ENCODE data around the gene PMEL.

The PMEL gene

GRCh38 chr12:55972456-55972855 is 6.6 kb upstream of the PMEL start:
- no peak for DNase-seq (ENCODE audit: extremely low read depth, low read depth)
- TF ChIP-seq, protein P1, sequence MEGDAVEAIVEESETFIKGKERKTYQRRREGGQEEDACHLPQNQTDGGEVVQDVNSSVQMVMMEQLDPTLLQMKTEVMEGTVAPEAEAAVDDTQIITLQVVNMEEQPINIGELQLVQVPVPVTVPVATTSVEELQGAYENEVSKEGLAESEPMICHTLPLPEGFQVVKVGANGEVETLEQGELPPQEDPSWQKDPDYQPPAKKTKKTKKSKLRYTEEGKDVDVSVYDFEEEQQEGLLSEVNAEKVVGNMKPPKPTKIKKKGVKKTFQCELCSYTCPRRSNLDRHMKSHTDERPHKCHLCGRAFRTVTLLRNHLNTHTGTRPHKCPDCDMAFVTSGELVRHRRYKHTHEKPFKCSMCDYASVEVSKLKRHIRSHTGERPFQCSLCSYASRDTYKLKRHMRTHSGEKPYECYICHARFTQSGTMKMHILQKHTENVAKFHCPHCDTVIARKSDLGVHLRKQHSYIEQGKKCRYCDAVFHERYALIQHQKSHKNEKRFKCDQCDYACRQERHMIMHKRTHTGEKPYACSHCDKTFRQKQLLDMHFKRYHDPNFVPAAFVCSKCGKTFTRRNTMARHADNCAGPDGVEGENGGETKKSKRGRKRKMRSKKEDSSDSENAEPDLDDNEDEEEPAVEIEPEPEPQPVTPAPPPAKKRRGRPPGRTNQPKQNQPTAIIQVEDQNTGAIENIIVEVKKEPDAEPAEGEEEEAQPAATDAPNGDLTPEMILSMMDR (IDR thresholded peaks at IDR 0.05; ENCODE audit: low read depth, low read length, missing control alignments) = no peak
- H3K4me3 ChIP-seq (replicated peaks; ENCODE audit: low read depth, low read length) = peak overlapping the region; percentile 49

GRCh38 chr12:55972042-55972441 is 6.2 kb upstream of the PMEL start:
- TF ChIP-seq, protein P1 (IDR thresholded peaks at IDR 0.05; ENCODE audit: low read depth, low read length, missing control alignments) = no peak
- peak overlapping the region; percentile 49 for H3K4me3 ChIP-seq (replicated peaks; ENCODE audit: low read depth, low read length)
- DNase-seq (ENCODE audit: extremely low read depth, low read depth) = no peak

GRCh38 chr12:55970775-55971174 is 4.9 kb upstream of the PMEL start:
- TF ChIP-seq, protein P1 (IDR thresholded peaks at IDR 0.05; ENCODE audit: low read depth, low read length, missing control alignments) = no peak
- H3K4me3 ChIP-seq (replicated peaks; ENCODE audit: low read depth, low read length) = no peak overlapping the region
- DNase-seq (ENCODE audit: extremely low read depth, low read depth) = no peak

GRCh38 chr12:55969356-55969755 is 3.5 kb upstream of the PMEL start:
- TF ChIP-seq, protein P1 (IDR thresholded peaks at IDR 0.05; ENCODE audit: low read depth, low read length, missing control alignments) = no peak
- no peak for DNase-seq (ENCODE audit: extremely low read depth, low read depth)

DNA sequence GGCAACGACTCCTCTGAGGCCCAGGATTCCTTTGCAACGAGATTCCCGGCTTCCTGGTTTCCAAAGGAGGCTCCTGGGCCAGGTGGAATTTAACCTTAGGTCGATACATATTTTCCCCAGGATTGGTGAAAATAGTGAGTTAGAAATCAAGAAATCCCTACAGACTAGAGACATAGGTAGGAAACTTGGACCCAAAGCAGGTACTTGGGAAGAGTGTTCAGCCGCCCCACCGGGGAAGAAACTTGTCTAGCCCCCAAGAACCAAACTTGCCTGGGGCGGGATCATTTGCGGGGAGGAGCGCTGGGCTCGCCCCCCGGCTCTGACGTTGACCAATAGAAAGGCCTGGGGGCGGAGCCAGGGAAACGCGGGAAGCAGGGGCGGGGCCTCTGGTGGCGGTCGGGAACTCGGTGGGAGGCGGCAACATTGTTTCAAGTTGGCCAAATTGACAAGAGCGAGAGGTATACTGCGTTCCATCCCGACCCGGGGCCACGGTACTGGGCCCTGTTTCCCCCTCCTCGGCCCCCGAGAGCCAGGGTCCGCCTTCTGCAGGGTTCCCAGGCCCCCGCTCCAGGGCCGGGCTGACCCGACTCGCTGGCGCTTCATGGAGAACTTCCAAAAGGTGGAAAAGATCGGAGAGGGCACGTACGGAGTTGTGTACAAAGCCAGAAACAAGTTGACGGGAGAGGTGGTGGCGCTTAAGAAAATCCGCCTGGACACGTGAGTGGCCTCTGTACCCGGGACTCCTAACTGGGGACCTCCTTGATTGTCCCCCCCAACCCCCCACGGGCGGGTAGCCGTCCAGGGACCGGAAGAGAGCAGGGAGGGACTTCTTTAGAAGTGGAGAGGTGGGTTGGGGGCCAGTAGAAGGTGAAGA is 803 bp upstream of the PMEL start, which contains the start of gene CDK2:
Gene CDK2 (plus strand): TSS at position 423 of the 874 bp plus-strand sequence. CDS start 179 bp downstream, at position 602.
- DNase-seq (ENCODE audit: extremely low read depth, low read depth) = no peak
- H3K4me3 ChIP-seq (replicated peaks; ENCODE audit: low read depth, low read length) = peak within 1 kb of the TSS; percentile 91
- TF ChIP-seq, protein P1 (IDR thresholded peaks at IDR 0.05; ENCODE audit: low read depth, low read length, missing control alignments) = no peak

More at GRCh38 chr12:55969356-55969755, 3.5 kb upstream of the PMEL start:
- no peak overlapping the region for H3K4me3 ChIP-seq (replicated peaks; ENCODE audit: low read depth, low read length)

- H3K4me3 ChIP-seq (replicated peaks; ENCODE audit: low read depth, low read length) = no peak overlapping the region
- TF ChIP-seq, protein P1 (IDR thresholded peaks at IDR 0.05; ENCODE audit: low read depth, low read length, missing control alignments) = no peak
- no peak for DNase-seq (ENCODE audit: extremely low read depth, low read depth)
These were observed 602 bp downstream of the PMEL start for GRCh38 chr12:55965240-55965639.
